HG03196 (cell line): ENCODE data around the gene KIAA1958.
A peak's percentile ranks its signal among the peaks of the same experiment; 100 is the strongest.

Source experiments
- ATAC-seq: cut with Tn5 transposase; IDR thresholded peaks from one replicate; pipeline ENCODE4 v1.9.1; 2021; ENCODE audit not compliant: unreplicated experiment

Gene KIAA1958, protein sequence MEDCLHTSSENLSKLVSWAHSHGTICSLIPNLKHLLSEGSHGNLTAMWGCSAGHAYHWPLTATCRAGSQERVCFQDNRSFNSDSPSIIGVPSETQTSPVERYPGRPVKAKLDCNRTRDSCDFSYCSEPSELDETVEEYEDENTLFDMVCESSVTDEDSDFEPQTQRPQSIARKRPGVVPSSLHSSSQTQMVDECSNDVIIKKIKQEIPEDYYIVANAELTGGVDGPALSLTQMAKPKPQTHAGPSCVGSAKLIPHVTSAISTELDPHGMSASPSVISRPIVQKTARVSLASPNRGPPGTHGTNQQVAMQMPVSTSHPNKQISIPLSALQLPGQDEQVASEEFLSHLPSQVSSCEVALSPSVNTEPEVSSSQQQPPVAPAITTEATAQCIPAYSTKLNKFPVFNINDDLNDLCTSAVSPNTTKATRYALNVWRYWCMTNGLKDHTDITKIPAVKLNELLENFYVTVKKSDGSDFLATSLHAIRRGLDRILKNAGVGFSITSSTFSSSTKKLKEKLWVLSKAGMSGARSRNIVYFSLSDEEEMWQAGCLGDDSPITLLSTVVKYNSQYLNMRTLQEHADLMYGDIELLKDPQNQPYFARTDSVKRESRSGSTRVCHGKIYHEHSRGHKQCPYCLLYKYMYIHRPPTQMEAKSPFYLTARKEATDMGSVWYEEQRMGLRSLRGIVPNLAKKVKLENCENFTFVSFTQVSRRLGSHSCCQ

DNA sequence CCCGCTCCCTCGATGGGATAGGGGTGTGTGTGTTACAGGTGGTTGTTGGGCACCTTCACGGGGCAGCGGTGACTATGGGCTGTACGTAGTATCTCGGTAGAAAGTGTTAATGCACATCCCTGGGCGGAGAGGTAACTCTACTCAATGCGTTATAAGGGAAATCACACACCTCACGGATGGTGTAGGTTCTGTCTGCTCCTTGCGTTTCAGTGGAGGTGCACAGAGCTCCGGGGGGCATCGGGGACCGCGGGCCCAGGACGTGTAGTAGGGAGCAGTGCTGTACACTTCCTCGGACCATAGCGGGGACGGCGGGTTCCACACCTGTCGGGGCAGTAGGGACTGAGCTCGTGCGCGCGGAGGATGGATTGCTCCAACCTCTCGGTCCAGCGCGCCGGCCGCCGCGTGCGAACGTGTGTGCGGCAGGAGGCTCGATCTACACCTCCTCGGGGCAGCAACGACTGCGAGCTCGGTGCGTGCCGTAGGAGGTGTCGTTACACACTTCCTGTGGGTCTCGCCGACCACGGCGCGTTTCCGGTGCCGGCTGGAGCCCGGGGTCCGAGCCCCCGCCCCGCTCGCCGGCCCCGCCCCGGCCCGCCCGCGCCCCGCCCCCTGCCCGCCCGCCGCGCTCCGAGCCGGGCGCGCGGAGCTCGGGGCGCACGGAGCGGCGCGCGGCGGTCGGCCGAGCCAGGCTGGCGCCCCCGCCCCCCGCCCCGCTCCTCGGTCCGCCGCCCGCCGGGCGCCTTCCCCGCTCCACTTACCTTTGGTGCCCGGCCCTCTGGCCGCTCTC, at the start of gene KIAA1958:
KIAA1958 (plus strand) TSS at position 607 of the 787 bp plus-strand sequence. CDS start 87,254 bp downstream, outside the sequence.
- peak; percentile 91 for ATAC-seq

- ATAC-seq, result no peak
Measured at GRCh38 chr9:112437406-112437805, 49.2 kb upstream of the KIAA1958 start.

- ATAC-seq, result no peak
Measured at GRCh38 chr9:112439171-112439570, 47.5 kb upstream of the KIAA1958 start.

DNA sequence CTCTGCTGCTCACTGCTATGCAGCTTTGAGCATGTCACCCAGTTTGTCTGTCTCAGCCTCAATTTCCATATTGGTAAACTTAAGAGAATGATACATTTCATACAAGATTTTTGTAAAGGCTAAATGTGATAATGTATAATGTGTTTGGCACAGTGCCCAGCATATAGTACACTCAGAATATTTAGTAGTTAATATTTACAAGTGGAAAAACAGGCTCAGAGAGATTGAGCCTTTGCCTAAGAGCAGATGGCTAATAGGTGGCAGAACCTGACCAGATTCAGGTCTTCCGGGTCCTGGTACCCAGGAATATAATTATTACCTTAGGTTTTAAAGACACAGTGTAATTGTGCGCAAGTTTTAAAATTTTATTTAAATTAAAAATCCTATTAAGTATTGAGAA, 46.8 kb upstream of the KIAA1958 start:
- no peak for ATAC-seq

DNA sequence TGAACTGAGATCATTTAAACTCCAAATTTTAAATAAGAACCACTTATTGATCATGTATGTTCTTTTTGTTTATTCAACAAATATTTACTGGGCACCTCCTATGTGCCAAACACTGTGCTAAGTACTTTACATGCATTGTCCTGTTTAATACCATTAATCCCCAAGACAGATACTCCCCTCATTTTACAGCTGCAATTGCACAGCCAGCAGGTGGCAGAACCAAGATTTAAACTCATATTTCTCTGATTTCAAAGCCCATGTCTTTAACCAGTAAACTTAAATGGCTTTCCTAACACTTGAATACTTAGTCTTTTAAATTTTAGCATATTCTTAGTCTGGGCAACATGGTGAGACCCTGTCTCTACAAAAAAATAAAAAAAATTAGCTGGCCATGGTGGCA, 43.4 kb upstream of the KIAA1958 start:
- ATAC-seq, result no peak

DNA sequence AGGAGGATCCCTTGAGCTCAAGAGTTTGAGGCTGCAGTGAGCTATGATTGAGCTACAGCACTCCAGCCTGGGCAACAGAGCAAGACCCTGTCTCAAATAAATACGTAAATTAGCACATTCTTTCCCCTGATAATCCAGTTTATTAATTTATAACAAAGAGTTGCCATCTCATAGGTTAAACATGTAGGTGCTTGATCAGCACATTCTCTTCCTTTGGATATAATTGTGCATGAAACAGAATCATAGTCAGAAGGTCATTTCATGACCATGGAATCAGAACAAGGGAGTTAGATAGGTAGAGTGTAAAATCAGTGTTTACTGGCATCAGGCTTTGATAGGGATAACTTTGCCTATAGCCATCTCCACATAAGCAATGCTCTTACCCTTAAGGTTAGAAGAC, 43.0 kb upstream of the KIAA1958 start:
- no peak for ATAC-seq

- no peak for ATAC-seq
Measured at GRCh38 chr9:112445196-112445595, 41.4 kb upstream of the KIAA1958 start.

GRCh38 chr9:112446080-112446479, 40.5 kb upstream of the KIAA1958 start:
- no peak for ATAC-seq

DNA sequence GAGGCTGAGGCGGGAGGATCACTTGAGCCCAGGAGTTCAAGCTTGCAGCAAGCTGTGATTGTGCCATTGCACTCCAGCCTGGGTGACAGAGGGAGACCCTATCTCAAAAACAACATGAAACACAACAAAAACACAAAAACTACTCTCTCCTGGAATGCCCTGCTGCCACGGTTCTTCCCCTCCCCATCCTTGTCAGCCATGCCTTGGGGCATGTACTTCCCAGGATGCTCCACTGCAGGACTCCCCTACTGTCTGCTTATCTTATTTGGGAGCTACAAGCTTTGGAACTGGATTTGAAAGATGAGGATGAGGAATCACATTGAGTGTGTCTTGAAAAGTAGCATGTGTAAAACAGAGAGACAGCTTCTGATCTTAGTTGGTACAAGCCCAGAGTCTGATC, 40.1 kb upstream of the KIAA1958 start:
- no peak for ATAC-seq

DNA sequence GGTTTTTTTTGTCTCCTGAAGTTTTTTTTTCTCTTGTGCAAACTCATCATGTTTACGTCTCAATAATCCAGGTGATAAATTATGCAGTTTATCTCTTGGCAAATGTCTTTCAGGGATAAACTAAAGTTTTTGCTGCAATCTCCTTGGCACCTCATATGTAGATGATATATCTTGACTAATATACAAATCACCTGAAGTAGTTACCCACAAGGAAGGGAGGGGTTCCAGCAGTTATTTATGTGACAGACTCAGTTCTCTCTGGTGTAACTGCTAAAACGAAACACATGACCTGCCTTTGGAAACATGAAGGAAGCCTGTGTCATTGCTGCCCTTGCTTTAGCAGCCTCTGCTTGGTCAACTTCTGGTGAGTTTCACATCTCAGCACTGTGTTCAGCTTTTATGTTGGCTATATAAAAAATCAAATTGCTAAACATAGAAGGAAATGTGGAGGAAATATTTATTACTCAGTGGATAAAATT, 39.3 kb upstream of the KIAA1958 start:
- ATAC-seq, result no peak

DNA sequence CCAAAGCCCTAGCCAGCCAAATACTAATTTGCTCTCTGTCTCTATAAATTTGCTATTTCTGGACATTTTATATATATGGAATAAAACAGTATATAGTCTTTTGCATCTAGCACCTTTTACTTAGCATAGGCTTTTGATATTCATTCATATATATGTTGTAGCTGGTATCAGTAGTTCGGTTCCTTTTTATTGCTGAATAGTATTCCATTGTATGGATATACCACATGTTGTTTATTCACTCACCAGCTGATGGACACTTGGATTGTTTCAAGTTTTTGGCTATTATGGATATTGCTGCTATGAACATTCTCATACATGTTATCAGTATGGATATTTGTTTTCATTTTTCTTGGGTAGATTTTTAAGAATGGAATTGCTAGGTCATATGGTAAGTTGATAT, 23.8 kb upstream of the KIAA1958 start:
- no peak for ATAC-seq

DNA sequence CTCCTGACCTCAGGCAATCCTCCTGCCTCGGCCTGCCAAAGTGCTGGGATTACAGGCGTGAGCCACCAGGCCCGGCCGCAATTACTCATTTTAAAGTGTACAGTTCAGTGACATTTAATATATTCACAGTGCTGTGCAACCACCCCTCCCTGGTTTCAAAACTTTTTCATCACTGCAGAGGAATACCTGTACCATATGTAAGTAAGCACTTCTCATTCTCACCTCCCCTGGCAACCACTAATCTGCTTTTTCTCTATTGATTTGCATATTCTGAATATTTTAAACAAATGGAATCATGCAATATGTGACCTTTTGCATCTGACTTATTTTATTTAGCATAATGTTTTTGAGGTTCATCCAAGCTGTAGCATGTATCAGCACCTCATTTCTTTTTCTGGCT, 21.3 kb upstream of the KIAA1958 start:
- no peak for ATAC-seq

GRCh38 chr9:112472996-112473395, 13.6 kb upstream of the KIAA1958 start:
- no peak for ATAC-seq

DNA sequence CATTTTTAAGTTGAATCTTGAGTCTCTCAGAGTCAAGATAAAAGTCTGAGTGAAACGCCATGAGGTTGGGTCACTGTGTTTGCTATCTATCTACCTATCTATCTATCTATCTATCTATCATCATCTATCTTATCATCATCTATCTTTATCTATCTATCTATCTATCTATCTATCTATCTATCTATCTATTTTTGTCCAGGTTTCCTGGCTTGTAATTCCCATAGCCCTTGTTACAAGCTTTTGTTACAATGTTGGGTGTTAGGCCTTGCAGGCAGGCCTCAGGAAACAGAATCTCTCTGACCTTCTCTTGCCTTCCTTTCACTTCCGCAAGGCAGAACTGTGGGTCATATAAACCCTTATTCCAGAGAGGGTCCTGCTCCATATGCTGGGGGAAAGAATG, 12.6 kb upstream of the KIAA1958 start:
- ATAC-seq, result no peak

DNA sequence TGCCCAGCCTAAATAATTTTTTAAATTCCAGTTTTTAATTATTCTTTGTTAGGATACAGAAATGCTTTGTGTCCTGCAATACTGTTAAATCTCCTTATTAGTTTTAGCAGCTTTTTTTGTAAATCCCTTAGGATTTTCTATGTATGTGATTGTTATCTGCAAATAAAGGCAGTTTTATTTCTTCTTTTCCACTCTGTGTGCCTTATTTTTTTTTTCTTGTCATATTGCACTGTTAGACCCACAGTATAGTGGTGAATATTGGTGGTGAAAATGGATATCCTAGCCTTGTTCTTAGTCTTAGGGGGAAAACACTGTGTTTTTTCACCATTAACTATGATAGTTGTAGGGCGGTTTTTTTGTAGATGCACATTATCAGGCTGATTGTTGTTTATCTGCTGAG, 11.3 kb upstream of the KIAA1958 start:
- no peak for ATAC-seq

DNA sequence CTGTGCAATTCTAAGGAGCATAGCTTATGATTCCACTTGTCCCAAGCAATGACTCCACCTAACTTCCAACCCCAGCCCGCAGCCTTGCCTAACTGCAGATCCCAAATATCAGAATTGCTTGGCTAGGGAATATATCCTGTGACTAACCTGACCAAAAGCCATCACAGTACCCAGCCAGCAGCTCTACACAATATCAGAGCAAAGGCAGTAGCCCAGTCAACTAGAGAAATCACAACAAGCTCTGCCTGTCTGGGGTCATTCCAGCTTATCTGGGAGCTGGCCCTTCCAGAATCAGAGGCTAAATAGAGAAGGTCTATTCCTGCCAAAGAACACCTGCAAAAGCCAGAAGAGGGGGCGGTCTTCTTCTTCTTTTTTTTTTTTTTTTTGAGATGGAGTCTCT, 9.3 kb upstream of the KIAA1958 start:
- ATAC-seq, result no peak

GRCh38 chr9:112479221-112479620, 7.4 kb upstream of the KIAA1958 start:
- no peak for ATAC-seq

GRCh38 chr9:112484607-112485006, 2.0 kb upstream of the KIAA1958 start:
- no peak for ATAC-seq

- no peak for ATAC-seq
Measured at GRCh38 chr9:112485574-112485973, 1.1 kb upstream of the KIAA1958 start.

DNA sequence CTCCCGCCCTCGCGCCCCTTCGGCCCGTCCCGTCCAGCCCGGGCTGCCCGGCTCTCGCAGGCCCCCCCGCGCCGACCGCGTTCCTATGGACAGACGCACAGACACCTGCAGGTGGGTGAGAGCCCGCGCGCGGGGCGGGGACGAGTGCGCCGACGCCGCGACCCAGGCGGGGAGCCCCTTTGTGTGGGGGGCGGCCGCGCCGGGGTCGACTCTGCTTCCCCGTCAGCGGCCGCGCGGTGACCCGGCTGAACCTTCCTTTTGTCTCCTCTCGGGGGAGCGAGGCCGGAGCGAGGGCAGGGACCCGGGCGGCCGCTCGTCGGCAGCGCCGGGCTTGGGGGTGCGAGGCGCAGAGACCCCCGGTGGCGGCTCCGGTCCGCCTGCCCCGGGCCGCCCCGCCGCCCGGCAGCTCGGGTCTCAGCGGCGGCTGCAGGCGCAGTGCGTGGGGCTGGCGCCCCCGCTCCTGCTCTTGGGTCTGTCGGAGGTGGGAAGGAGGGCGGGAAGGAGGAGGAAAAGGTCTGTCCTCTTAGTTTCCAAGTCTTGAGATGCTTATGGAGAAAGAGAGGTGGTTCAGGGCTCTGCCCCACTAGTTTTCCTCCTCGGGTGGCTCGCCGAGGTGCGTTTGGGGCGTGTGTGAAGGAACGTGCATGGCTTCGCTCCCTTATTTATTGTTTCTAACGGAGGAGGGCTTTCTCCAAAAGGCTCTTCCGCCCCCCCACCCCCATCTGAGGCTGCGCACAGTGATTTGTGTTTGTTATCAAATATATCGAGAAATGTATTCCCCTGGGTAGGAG, 576 bp downstream of the KIAA1958 start:
- ATAC-seq, result peak; percentile 33
